Measurements from ENCODE around the gene LAMA1.
A peak's percentile ranks its signal among the peaks of the same experiment; 100 is the strongest.

DNA sequence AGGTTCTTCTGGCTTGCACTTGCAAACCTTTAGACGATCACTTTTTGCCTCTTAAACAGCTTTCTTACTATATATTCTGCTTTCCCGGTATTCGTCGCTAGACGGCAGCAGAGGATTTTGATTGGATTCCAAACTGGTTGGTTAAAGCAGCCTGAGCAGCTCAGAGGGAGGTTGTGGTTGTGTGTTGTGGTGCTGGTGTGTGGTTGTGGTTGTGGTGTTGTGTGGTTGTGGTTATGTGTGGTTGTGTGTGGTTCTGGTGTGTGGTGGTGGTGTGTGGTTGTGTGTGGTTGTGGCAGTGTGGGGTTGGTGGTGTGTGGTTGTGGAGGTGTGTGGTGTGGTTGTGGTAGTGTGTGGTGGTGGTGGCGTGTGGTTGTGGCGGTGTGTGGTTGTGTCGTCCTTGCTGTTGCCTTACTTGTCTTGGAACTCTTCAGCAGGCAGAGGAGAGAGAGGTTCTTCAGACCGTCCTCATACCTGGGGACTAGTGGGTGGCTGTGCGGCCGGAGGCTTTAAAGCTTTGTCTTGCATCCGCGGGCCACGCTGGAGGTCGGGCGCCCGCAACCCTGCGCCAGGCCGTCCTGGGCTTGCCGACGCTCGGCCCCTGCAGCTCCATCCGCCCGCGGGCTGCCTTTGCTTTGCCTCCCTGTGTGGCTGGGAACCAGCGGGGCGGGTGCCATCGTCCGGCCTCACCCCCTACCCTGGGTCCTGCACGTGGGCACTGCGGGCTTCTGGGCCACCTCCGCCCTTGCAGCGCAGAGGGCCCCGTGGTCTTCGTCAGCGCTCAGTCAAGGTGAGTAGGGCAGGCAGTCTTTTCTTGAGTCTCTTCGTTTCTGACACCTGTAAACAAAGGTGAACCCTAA, 197.3 kb downstream of the LAMA1 start:
- TF ChIP-seq, protein P1, sequence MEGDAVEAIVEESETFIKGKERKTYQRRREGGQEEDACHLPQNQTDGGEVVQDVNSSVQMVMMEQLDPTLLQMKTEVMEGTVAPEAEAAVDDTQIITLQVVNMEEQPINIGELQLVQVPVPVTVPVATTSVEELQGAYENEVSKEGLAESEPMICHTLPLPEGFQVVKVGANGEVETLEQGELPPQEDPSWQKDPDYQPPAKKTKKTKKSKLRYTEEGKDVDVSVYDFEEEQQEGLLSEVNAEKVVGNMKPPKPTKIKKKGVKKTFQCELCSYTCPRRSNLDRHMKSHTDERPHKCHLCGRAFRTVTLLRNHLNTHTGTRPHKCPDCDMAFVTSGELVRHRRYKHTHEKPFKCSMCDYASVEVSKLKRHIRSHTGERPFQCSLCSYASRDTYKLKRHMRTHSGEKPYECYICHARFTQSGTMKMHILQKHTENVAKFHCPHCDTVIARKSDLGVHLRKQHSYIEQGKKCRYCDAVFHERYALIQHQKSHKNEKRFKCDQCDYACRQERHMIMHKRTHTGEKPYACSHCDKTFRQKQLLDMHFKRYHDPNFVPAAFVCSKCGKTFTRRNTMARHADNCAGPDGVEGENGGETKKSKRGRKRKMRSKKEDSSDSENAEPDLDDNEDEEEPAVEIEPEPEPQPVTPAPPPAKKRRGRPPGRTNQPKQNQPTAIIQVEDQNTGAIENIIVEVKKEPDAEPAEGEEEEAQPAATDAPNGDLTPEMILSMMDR (IDR thresholded peaks at IDR 0.05; ENCODE audit: low read length): peak; percentile 58
- TF ChIP-seq EZH2phosphoT487 (IDR thresholded peaks at IDR 0.05; ENCODE audit: low read length) (no peak), EZH2 (optimal IDR thresholded peaks at IDR 0.05; ENCODE audit: low read depth, low read length) (no peak)

Measured in MM.1S (cell line).